ENCODE results near the gene RDH5.

DNA sequence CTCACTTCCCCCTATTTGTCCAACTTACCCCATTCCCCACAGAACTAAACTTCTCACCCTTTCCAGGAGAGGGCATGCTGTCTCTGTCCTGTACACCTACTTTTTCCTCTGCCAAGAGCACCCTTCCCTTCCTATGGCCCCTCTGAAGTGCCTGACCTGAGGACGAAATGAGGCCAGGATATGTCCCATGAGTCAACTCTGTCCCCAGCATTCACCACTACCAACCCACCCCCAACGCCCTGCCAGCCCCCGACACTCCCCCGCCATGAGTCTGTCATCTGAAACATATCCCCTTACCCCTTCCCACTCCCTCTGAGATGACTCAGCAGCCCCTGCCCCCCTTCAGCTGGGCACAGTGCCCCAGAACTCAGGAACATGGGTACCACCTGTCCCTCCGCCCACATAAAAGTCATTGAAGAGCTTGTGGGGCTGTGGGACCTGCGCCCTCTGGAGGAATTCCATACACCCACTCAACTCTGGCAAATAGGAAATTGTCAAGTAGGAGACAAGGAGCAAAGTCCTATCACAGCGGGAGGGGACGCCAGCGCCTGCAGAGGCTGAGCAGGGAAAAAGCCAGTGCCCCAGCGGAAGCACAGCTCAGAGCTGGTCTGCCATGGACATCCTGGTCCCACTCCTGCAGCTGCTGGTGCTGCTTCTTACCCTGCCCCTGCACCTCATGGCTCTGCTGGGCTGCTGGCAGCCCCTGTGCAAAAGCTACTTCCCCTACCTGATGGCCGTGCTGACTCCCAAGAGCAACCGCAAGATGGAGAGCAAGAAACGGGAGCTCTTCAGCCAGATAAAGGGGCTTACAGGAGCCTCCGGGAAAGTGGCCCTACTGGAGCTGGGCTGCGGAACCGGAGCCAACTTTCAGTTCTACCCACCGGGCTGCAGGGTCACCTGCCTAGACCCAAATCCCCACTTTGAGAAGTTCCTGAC lies 38.8 kb upstream of the RDH5 start:
- TF ChIP-seq POLR2AphosphoS5 (IDR thresholded peaks at IDR 0.05) (no peak), EP300 (IDR thresholded peaks at IDR 0.05) (no peak)
- TF ChIP-seq, protein P1, sequence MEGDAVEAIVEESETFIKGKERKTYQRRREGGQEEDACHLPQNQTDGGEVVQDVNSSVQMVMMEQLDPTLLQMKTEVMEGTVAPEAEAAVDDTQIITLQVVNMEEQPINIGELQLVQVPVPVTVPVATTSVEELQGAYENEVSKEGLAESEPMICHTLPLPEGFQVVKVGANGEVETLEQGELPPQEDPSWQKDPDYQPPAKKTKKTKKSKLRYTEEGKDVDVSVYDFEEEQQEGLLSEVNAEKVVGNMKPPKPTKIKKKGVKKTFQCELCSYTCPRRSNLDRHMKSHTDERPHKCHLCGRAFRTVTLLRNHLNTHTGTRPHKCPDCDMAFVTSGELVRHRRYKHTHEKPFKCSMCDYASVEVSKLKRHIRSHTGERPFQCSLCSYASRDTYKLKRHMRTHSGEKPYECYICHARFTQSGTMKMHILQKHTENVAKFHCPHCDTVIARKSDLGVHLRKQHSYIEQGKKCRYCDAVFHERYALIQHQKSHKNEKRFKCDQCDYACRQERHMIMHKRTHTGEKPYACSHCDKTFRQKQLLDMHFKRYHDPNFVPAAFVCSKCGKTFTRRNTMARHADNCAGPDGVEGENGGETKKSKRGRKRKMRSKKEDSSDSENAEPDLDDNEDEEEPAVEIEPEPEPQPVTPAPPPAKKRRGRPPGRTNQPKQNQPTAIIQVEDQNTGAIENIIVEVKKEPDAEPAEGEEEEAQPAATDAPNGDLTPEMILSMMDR (IDR thresholded peaks at IDR 0.05): peak in 1 of 2 donors; percentile 3

Data from suprapubic skin (tissue), 4 donors.